PFSK-1 (cell line): Measurements from ENCODE around the gene RIPOR3.

Experiments used
- TAF1 ChIP-seq: IDR thresholded peaks from 2 replicates; pipeline ENCODE4 v1.6.1; 2012; ENCODE audit warnings: low read length, control low read depth, borderline replicate concordance; ENCODE audit not compliant: insufficient read depth
- TF ChIP-seq, protein P1 (sequence below), 2 experiments: IDR thresholded peaks; 2 replicates each; pipeline versions ENCODE4 v1.6.1 to v1.8.0; 2011 to 2012; ENCODE audit warnings: low read depth in 2 of 2, low read length in 2 of 2, control low read depth in 1 of 2, inconsistent platforms in 1 of 2, mild to moderate bottlenecking in 1 of 2, moderate library complexity in 1 of 2; ENCODE audit not compliant: insufficient read depth in 1 of 2

GRCh38 chr20:50537546-50538201 is 153.7 kb downstream of the RIPOR3 start:
- no peak for TF ChIP-seq TAF1
- TF ChIP-seq, protein P1, sequence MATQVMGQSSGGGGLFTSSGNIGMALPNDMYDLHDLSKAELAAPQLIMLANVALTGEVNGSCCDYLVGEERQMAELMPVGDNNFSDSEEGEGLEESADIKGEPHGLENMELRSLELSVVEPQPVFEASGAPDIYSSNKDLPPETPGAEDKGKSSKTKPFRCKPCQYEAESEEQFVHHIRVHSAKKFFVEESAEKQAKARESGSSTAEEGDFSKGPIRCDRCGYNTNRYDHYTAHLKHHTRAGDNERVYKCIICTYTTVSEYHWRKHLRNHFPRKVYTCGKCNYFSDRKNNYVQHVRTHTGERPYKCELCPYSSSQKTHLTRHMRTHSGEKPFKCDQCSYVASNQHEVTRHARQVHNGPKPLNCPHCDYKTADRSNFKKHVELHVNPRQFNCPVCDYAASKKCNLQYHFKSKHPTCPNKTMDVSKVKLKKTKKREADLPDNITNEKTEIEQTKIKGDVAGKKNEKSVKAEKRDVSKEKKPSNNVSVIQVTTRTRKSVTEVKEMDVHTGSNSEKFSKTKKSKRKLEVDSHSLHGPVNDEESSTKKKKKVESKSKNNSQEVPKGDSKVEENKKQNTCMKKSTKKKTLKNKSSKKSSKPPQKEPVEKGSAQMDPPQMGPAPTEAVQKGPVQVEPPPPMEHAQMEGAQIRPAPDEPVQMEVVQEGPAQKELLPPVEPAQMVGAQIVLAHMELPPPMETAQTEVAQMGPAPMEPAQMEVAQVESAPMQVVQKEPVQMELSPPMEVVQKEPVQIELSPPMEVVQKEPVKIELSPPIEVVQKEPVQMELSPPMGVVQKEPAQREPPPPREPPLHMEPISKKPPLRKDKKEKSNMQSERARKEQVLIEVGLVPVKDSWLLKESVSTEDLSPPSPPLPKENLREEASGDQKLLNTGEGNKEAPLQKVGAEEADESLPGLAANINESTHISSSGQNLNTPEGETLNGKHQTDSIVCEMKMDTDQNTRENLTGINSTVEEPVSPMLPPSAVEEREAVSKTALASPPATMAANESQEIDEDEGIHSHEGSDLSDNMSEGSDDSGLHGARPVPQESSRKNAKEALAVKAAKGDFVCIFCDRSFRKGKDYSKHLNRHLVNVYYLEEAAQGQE (IDR thresholded peaks at IDR 0.05; ENCODE audit: insufficient read depth in 1 of 2, low read depth in 2 of 2, low read length in 2 of 2) = no peak
